ENCODE data around the gene CYP2A7.
"Not testable (repeated sequence)": the region's sequence is repeated elsewhere in the genome, so short reads cannot be mapped to it uniquely, and the experiment has no call there.

DNA sequence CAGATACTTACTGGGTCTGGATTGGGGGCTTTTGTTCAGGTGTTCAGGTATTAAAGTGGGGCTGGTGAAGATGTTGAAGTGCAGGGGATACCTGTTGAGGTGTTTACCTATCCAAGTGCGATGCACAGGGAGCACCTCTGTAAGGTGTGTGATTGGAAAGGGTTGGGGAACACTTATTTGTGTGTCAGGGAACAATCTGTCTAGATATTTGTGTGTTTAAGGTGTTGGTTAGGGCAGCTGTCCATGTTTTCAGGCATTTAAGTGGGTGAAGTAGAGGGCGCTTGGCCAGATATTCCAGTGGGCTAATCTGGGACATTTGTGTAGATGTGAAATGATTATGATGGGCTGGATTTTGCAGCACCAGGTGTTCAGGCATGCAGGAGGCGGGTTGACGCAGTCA, 2.7 kb downstream of the CYP2A7 start:
- not testable (repeated sequence) for TF ChIP-seq TAF1 (IDR thresholded peaks at IDR 0.05; ENCODE audit: borderline replicate concordance, low read depth, low read length); POLR2A (IDR thresholded peaks at IDR 0.05; ENCODE audit: low read depth, low read length); POLR2AphosphoS5 (IDR thresholded peaks at IDR 0.05; ENCODE audit: low read depth, low read length)
